ENCODE data around the gene GFPT1. TPM values are rescaled to one million over a fixed set of nuclear protein-coding genes. Genes with fewer than 3 reads are reported as not detected.

Gene GFPT1
- total and polyA plus RNA-seq, 2 experiments from 2014 or later, result 60.8 to 62.0 TPM

- TF ChIP-seq ZNF462 (CRISPR knock-in tag; IDR thresholded peaks at IDR 0.05), result no peak
- no peak for TF ChIP-seq CREB1 (CRISPR knock-in tag; IDR thresholded peaks at IDR 0.05; ENCODE audit: low read depth)
- no peak for TF ChIP-seq EZH2phosphoT487 (IDR thresholded peaks at IDR 0.05; ENCODE audit: unreplicated experiment)
- TF ChIP-seq ZNF114 (CRISPR knock-in tag; IDR thresholded peaks at IDR 0.05), result no peak
- no peak for TF ChIP-seq STAT1 (IDR thresholded peaks at IDR 0.05; ENCODE audit: unreplicated experiment)
These were observed 76.7 kb downstream of the GFPT1 start (continued) for GRCh38 chr2:69310111-69311023.

- H3K27ac Mint-ChIP-seq, result peak overlapping the region; percentile 20; the same call in 1 of the 2 replicates
- peaks cover 16% of the 10 kb centered on the region for H3K27me3 Mint-ChIP-seq (ENCODE audit: insufficient read depth, low read depth, poor library complexity)
- H4K20me1 ChIP-seq (replicated peaks; ENCODE audit: insufficient read depth), result no peaks in the 10 kb centered on the region
- peaks cover 6% of the 10 kb centered on the region; the same call in 1 of the 2 replicates for H3K4me1 ChIP-seq (ENCODE audit: insufficient read depth)
- no peaks in the 10 kb centered on the region for H3K36me3 ChIP-seq (ENCODE audit: insufficient read depth)
- H3K4me3 Mint-ChIP-seq, result no peak overlapping the region
- H2AFZ ChIP-seq, result no peak overlapping the region
- no peak overlapping the region; the same call in 1 of the 2 replicates for H3K4me2 ChIP-seq
- H3K9me3 Mint-ChIP-seq, result peaks cover 8% of the 10 kb centered on the region
- ATAC-seq, result no peak
- peak; percentile 57 for DNase-seq (ENCODE audit: low spot score)
- H3K27me3 ChIP-seq (ENCODE audit: insufficient read depth), result peaks cover 18% of the 10 kb centered on the region
- no peak overlapping the region for H3K4me3 ChIP-seq
- peak overlapping the region; percentile 59; the same call in 1 of the 2 replicates for H3K27ac ChIP-seq (ENCODE audit: low read depth)
- H3K4me1 Mint-ChIP-seq, result peaks cover 17% of the 10 kb centered on the region
- peaks cover 7% of the 10 kb centered on the region; the same call in 2 of the 3 replicates for H3K36me3 Mint-ChIP-seq (ENCODE audit: low read depth)
- H3K9me2 ChIP-seq (ENCODE audit: insufficient read depth), result no peaks in the 10 kb centered on the region
- H3K79me2 ChIP-seq (replicated peaks; ENCODE audit: insufficient read depth), result no peaks in the 10 kb centered on the region
- H3F3A ChIP-seq (replicated peaks; ENCODE audit: low read depth), result 0 out of 2 replicates have a peak, but pooled peaks cover 2% of the 10 kb centered on the region
- TF ChIP-seq ZNF331 (CRISPR knock-in tag; IDR thresholded peaks at IDR 0.05; ENCODE audit: low read depth) (no peak), EZH2 (IDR thresholded peaks at IDR 0.05; ENCODE audit: low read depth, unreplicated experiment) (no peak), POLR2AphosphoS5 (IDR thresholded peaks at IDR 0.05; ENCODE audit: low read depth) (no peak), CREB1 (CRISPR knock-in tag; IDR thresholded peaks at IDR 0.05; ENCODE audit: low read depth) (no peak), NANOG (IDR thresholded peaks at IDR 0.05; ENCODE audit: borderline replicate concordance) (no peak), ETS1 (IDR thresholded peaks at IDR 0.05) (no peak), REST (IDR thresholded peaks at IDR 0.05; ENCODE audit: unreplicated experiment) (no peak), JUNB (IDR thresholded peaks at IDR 0.05; ENCODE audit: unreplicated experiment) (no peak)
These were observed 77.5 kb downstream of the GFPT1 start for GRCh38 chr2:69309351-69310110.

All from GM23338 (cell line).